ENCODE results near the gene GSN. TPM values are rescaled to one million over a fixed set of nuclear protein-coding genes. Genes with fewer than 3 reads are reported as not detected.
A peak's percentile ranks its signal among the peaks of the same experiment; 100 is the strongest.

GSN gene
- total and polyA plus RNA-seq, 9 of the 15 experiments (the other 6 are each of a cell fraction or from before 2014, with no cell fraction given) = 0.39 to 16.6 (median 8.2) TPM

DNA sequence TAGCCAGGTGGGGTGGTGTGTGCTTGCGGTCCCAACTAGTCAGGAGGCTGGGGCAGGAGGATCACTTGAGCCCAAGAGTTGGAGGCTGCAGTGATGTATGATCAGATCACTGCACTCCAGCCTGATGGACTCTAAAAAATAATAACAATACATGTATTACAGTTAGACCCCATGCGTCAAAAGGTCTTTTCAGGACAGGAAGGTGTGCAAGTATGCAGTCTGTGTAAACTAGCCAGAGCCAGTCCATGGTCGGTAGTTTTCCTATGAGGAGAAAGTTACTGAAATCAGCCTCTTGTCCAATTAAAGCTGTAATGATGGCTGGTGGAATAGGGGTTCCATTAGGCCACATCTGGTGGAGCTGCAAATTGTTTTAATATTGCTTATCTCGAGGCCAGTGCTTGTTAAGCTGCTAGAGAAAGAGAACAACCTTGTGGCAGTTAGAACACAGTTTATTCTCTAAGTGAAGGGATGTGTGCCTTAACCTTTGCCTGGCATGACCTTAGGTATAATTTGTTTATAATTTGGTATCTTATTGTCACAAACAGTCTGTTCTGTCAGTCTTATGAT is 103.6 kb downstream of the GSN start (continued):
- no peak for TF ChIP-seq CXXC5 (CRISPR knock-in tag; IDR thresholded peaks at IDR 0.05)
- TF ChIP-seq ZKSCAN8 (CRISPR knock-in tag; IDR thresholded peaks at IDR 0.05) = no peak
- peak; percentile 40; the same call in 1 of the 2 replicates for TF ChIP-seq ADNP (tag; IDR thresholded peaks at IDR 0.05)
- TF ChIP-seq YBX1 (IDR thresholded peaks at IDR 0.05) = no peak
- no peak for TF ChIP-seq HEY1 (CRISPR knock-in tag; IDR thresholded peaks at IDR 0.05; ENCODE audit: borderline replicate concordance)
- no peak for TF ChIP-seq HIVEP1 (CRISPR knock-in tag; IDR thresholded peaks at IDR 0.05)
- TF ChIP-seq, protein P1, sequence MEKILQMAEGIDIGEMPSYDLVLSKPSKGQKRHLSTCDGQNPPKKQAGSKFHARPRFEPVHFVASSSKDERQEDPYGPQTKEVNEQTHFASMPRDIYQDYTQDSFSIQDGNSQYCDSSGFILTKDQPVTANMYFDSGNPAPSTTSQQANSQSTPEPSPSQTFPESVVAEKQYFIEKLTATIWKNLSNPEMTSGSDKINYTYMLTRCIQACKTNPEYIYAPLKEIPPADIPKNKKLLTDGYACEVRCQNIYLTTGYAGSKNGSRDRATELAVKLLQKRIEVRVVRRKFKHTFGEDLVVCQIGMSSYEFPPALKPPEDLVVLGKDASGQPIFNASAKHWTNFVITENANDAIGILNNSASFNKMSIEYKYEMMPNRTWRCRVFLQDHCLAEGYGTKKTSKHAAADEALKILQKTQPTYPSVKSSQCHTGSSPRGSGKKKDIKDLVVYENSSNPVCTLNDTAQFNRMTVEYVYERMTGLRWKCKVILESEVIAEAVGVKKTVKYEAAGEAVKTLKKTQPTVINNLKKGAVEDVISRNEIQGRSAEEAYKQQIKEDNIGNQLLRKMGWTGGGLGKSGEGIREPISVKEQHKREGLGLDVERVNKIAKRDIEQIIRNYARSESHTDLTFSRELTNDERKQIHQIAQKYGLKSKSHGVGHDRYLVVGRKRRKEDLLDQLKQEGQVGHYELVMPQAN (IDR thresholded peaks at IDR 0.05; ENCODE audit: borderline replicate concordance) = 0 out of 2 replicates have a peak, but pooled peaks have one; percentile 15
- TF ChIP-seq HDAC1 (IDR thresholded peaks at IDR 0.05) = no peak
- no peak for TF ChIP-seq ZNF347 (CRISPR knock-in tag; IDR thresholded peaks at IDR 0.05; ENCODE audit: low read depth)
- no peak for TF ChIP-seq ZSCAN29 (IDR thresholded peaks at IDR 0.05)
- TF ChIP-seq CREB3L1 (IDR thresholded peaks at IDR 0.05; ENCODE audit: borderline replicate concordance, low read depth) = no peak
- no peak for TF ChIP-seq SREBF2 (CRISPR knock-in tag; IDR thresholded peaks at IDR 0.05)
- no peak for TF ChIP-seq BCLAF1 (IDR thresholded peaks at IDR 0.05; ENCODE audit: borderline replicate concordance in 1 of 2, control insufficient read depth in 1 of 2, low read depth in 2 of 2, low read length in 1 of 2)
- TF ChIP-seq LCOR (CRISPR knock-in tag; IDR thresholded peaks at IDR 0.05) = no peak
- TF ChIP-seq BCOR (IDR thresholded peaks at IDR 0.05) = peak; percentile 82
- TF ChIP-seq DMBX1 (CRISPR knock-in tag; IDR thresholded peaks at IDR 0.05; ENCODE audit: borderline replicate concordance) = peak; percentile 18; the same call in 1 of the 2 replicates
- 0 out of 2 replicates have a peak, but pooled peaks have one; percentile 3 for TF ChIP-seq ZNF324 (CRISPR knock-in tag; IDR thresholded peaks at IDR 0.05)
- TF ChIP-seq FOXJ3 (CRISPR knock-in tag; IDR thresholded peaks at IDR 0.05) = no peak
- no peak for TF ChIP-seq ESRRA (IDR thresholded peaks at IDR 0.05; ENCODE audit: borderline replicate concordance, low read depth)
- no peak for TF ChIP-seq RB1 (IDR thresholded peaks at IDR 0.05; ENCODE audit: low read depth)
- TF ChIP-seq CBFB (CRISPR knock-in tag; IDR thresholded peaks at IDR 0.05) = no peak
- no peak for TF ChIP-seq MCM2 (IDR thresholded peaks at IDR 0.05; ENCODE audit: low read depth)
- no peak for TF ChIP-seq ZFPM2 (CRISPR knock-in tag; IDR thresholded peaks at IDR 0.05)
- TF ChIP-seq NELFE (IDR thresholded peaks at IDR 0.05; ENCODE audit: insufficient read depth, insufficient read length) = no peak
- no peak for TF ChIP-seq ATF1 (CRISPR knock-in tag; IDR thresholded peaks at IDR 0.05)
- no peak for TF ChIP-seq ATF1 (tag; IDR thresholded peaks at IDR 0.05)

All from K562 (cell line).